Muscle of arm (tissue), 12 donors: Measurements from ENCODE around the gene BRAT1. TPM values are rescaled to one million over a fixed set of nuclear protein-coding genes. Genes with fewer than 3 reads are reported as not detected.

Source experiments
- DNase-seq: peaks from one replicate; pipeline ENCODE4 v3.0.0-alpha.2; 2013
- polyA plus RNA-seq, 12 donors: library from polyadenylated mRNA; unstranded; fragments of 120-200 nt; gene quantifications; one replicate each; pipeline ENCODE4 v1.2.1, GENCODE V29; 2013; ENCODE audit not compliant: insufficient read length in 12 of 12

BRAT1 gene
- polyA plus RNA-seq, 12 donors, result 14.1 to 39.6 (median 16.5) TPM; not detected in 1

- DNase-seq, result no peak
Measured at GRCh38 chr7:2499181-2499580, 56.1 kb downstream of the BRAT1 start.

GRCh38 chr7:2498708-2499107 lies 56.6 kb downstream of the BRAT1 start:
- no peak for DNase-seq

GRCh38 chr7:2497500-2498336 lies 57.6 kb downstream of the BRAT1 start:
- DNase-seq, result no peak

- no peak for DNase-seq
Measured at GRCh38 chr7:2497065-2497464, 58.3 kb downstream of the BRAT1 start.

- DNase-seq, result no peak
Measured at GRCh38 chr7:2496375-2496774, 58.9 kb downstream of the BRAT1 start.

GRCh38 chr7:2495418-2496299 lies 59.7 kb downstream of the BRAT1 start:
- DNase-seq, result no peak

- no peak for DNase-seq
Measured at GRCh38 chr7:2494191-2495130, 60.9 kb downstream of the BRAT1 start.

GRCh38 chr7:2493205-2494164 lies 61.8 kb downstream of the BRAT1 start:
- DNase-seq, result no peak

GRCh38 chr7:2492038-2492437 lies 63.3 kb downstream of the BRAT1 start:
- no peak for DNase-seq

GRCh38 chr7:2490181-2490651 lies 65.1 kb downstream of the BRAT1 start:
- DNase-seq, result no peak

- DNase-seq, result no peak
Measured at GRCh38 chr7:2488681-2489080, 66.6 kb downstream of the BRAT1 start.

- no peak for DNase-seq
Measured at GRCh38 chr7:2488272-2488645, 67.1 kb downstream of the BRAT1 start.

Other genes starting within 250 kb of the BRAT1 start
- gene SNX8, start 241.1 kb downstream of the BRAT1 start, polyA plus RNA-seq, result 10 to 100 TPM in 11 of 12 donors, not detected in 1; 14.1 to 40.2 (median 27.0) TPM
- 100 to 1,000 TPM in 8 of 12 donors, 10 to 100 TPM in 3, not detected in 1; 96.0 to 123 (median 108) TPM for gene EIF3B, start 200.7 kb downstream of the BRAT1 start, polyA plus RNA-seq
- gene CHST12, start 151.9 kb downstream of the BRAT1 start, polyA plus RNA-seq, result 10 to 100 TPM in 2 of 12 donors, 1 to 10 TPM in 8, not detected in 2; 6.6 to 15.7 (median 7.8) TPM
- not detected for gene GRIFIN, start 79.1 kb downstream of the BRAT1 start, polyA plus RNA-seq
- 10 to 100 TPM in 11 of 12 donors, not detected in 1; 11.6 to 27.9 (median 18.4) TPM for gene LFNG, start 35.8 kb downstream of the BRAT1 start, polyA plus RNA-seq
- gene IQCE, start 3.5 kb upstream of the BRAT1 start, polyA plus RNA-seq, result 10 to 100 TPM in 3 of 12 donors, 1 to 10 TPM in 8, not detected in 1; 6.0 to 16.8 (median 7.4) TPM
- 100 to 1,000 TPM in 2 of 12 donors, 10 to 100 TPM in 9, not detected in 1; 49.5 to 155 (median 77.2) TPM for gene TTYH3, start 76.5 kb upstream of the BRAT1 start, polyA plus RNA-seq
- gene AMZ1, start 132.7 kb upstream of the BRAT1 start, polyA plus RNA-seq, result under 1 TPM in 10 of 12 donors, not detected in 2; 0.07 to 0.73 (median 0.21) TPM